Fibroblast of lung (primary cell): ENCODE measurements around the gene PLCG1.

Experiments used
- CTCF ChIP-seq, 2 donors: IDR thresholded peaks in 1 of 2; conservative IDR thresholded peaks in 1 of 2; 1 replicate in 1 of 2; 2 replicates in 1 of 2; pipeline ENCODE4 v1.5.1; 2011 to 2012; ENCODE audit warnings: low read length in 2 of 2, control low read depth in 1 of 2, inconsistent platforms in 1 of 2, low read depth in 1 of 2, mild to moderate bottlenecking in 1 of 2
- EZH2 ChIP-seq: IDR thresholded peaks from 2 replicates; pipeline ENCODE4 v1.5.1; 2012; ENCODE audit warnings: low read length, control low read depth, mild to moderate bottlenecking; ENCODE audit errors: missing control alignments

- no peak for TF ChIP-seq CTCF (conservative IDR thresholded peaks at IDR 0.05 in 1 of 2, IDR thresholded peaks at IDR 0.05 in 1 of 2; ENCODE audit: low read depth in 1 of 2, low read length in 2 of 2)
- TF ChIP-seq EZH2: no peak
Observed at GRCh38 chr20:41201760-41202159, 64.4 kb downstream of the PLCG1 start.
